B cell (primary cell): ENCODE data around the gene NPC2. TPM values are rescaled to one million over a fixed set of nuclear protein-coding genes. Genes with fewer than 3 reads are reported as not detected.

Experiments
- ATAC-seq: fragments of 200-7000 bp; cut with Tn5 transposase; one replicate; pipeline ENCODE4 v1.10.0; 2021; ENCODE audit warnings: low read depth, mild to moderate bottlenecking, moderate number of reproducible peaks, moderate library complexity
- CTCF ChIA-PET: fragments of 350-600 bp; sonication (Branson Sonifier 250); formaldehyde crosslinking; loops from one replicate; lab custom pipeline; 2021; ENCODE audit warnings: antibody characterized with exemption, inconsistent platforms; lab: Charles Lee
- POLR2A ChIA-PET: fragments of 350-600 bp; sonication (Branson Sonifier 250); formaldehyde crosslinking; loops from one replicate; lab custom pipeline; 2021; ENCODE audit warnings: antibody characterized with exemption; lab: Charles Lee
- DNase-seq: peaks from one replicate; pipeline ENCODE4 v3.0.0; 2013
- H2AFZ ChIP-seq: 2 replicates; pipeline ENCODE4 v1.6.1; 2012; ENCODE audit warnings: mild to moderate bottlenecking, low read depth, low read length; ENCODE audit not compliant: insufficient read depth, poor library complexity, severe bottlenecking
- H3K27ac ChIP-seq, 2 donors: 1 replicate in 1 of 2; 2 replicates in 1 of 2; pipeline ENCODE4 v1.5.1; 2012 to 2013; ENCODE audit warnings: low read length in 2 of 2, mild to moderate bottlenecking in 2 of 2, moderate library complexity in 1 of 2
- H3K27me3 ChIP-seq, 4 experiments: fragments of 200-600 bp in 1 of 4; sonication (generic) in 1 of 4; replicated peaks in 1 of 4; 1 replicate in 2 of 4; 2 replicates in 2 of 4; pipeline versions ENCODE4 v1.6.1 to v1.7.0; 2013 to 2016; ENCODE audit warnings: low read length in 3 of 4, mild to moderate bottlenecking in 2 of 4, mixed read lengths in 1 of 4, moderate library complexity in 1 of 4; ENCODE audit not compliant: insufficient read depth in 4 of 4, control insufficient read depth in 3 of 4; ENCODE audit errors: control extremely low read depth in 1 of 4
- H3K36me3 ChIP-seq, 2 experiments: replicated peaks in 1 of 2; 1 replicate in 1 of 2; 2 replicates in 1 of 2; pipeline versions ENCODE4 v1.6.1 to v1.7.1; 2013; ENCODE audit warnings: low read length in 1 of 2; ENCODE audit not compliant: insufficient read depth in 2 of 2, control insufficient read depth in 1 of 2; ENCODE audit errors: control extremely low read depth in 1 of 2, extremely low read depth in 1 of 2
- H3K4me1 ChIP-seq, 2 donors: fragments of 200-600 bp in 1 of 2; sonication (generic) in 1 of 2; 1 replicate in 1 of 2; 2 replicates in 1 of 2; pipeline versions ENCODE4 v1.5.1 to v1.6.1; 2013 to 2017; ENCODE audit warnings: low read length in 2 of 2; ENCODE audit not compliant: control insufficient read depth in 2 of 2, insufficient read depth in 2 of 2
- H3K4me2 ChIP-seq: replicated peaks from 2 replicates; pipeline ENCODE3; 2012; ENCODE audit warnings: mild to moderate bottlenecking, low read depth, low read length; ENCODE audit not compliant: poor library complexity, severe bottlenecking
- H3K4me3 ChIP-seq, 5 experiments: fragments of 200-600 bp in 1 of 5; sonication (generic) in 1 of 5; 1 replicate in 3 of 5; 2 replicates in 2 of 5; pipeline versions ENCODE4 v1.5.1 to v1.7.0; 2011 to 2016; ENCODE audit warnings: low read length in 4 of 5, mild to moderate bottlenecking in 4 of 5, low read depth in 2 of 5, control low read depth in 1 of 5, moderate library complexity in 1 of 5; ENCODE audit not compliant: insufficient read depth in 1 of 5; ENCODE audit errors: control extremely low read depth in 1 of 5, extremely low read depth in 1 of 5
- H3K79me2 ChIP-seq: fragments of 200-600 bp; sonication (generic); one replicate; pipeline ENCODE4 v1.6.0; 2016; ENCODE audit warnings: low read length; ENCODE audit not compliant: control insufficient read depth, insufficient read depth
- H3K9ac ChIP-seq: fragments of 200-600 bp; sonication (generic); 2 replicates; pipeline ENCODE4 v1.6.1; 2017; ENCODE audit warnings: mild to moderate bottlenecking, low read length, moderate library complexity
- H3K9me3 ChIP-seq, 3 donors: one replicate each; pipeline versions ENCODE4 v1.6.1 to v1.7.1; 2013; ENCODE audit warnings: low read length in 2 of 3; ENCODE audit not compliant: control insufficient read depth in 2 of 3, insufficient read depth in 1 of 3; ENCODE audit errors: control extremely low read depth in 1 of 3
- H4K20me1 ChIP-seq: 2 replicates; pipeline ENCODE4 v1.6.0; 2012; ENCODE audit warnings: mild to moderate bottlenecking, low read length; ENCODE audit not compliant: insufficient read depth, control insufficient read depth, poor library complexity, severe bottlenecking
- H3K27ac Mint-ChIP-seq: one replicate; pipeline ENCODE4 v1.8.0; 2021; ENCODE audit warnings: mixed read lengths
- H3K27me3 Mint-ChIP-seq: one replicate; pipeline ENCODE4 v1.8.0; 2021; ENCODE audit warnings: mixed read lengths
- H3K4me1 Mint-ChIP-seq: one replicate; pipeline ENCODE4 v1.8.0; 2021; ENCODE audit warnings: mixed read lengths
- H3K4me3 Mint-ChIP-seq: one replicate; pipeline ENCODE4 v1.8.0; 2021; ENCODE audit warnings: mixed read lengths
- H3K9me3 Mint-ChIP-seq: one replicate; pipeline ENCODE4 v1.8.0; 2022; ENCODE audit warnings: mixed read lengths; ENCODE audit not compliant: insufficient read depth
- EZH2 ChIP-seq: IDR thresholded peaks from 2 replicates; pipeline ENCODE4 v1.6.1; 2012; ENCODE audit warnings: borderline replicate concordance, low read depth, mild to moderate bottlenecking, moderate library complexity, low read length; ENCODE audit not compliant: insufficient read depth, poor library complexity, severe bottlenecking
- WGBS: methylation state at CpG from one replicate; pipeline ENCODE4 v1.1.5; 2013; ENCODE audit warnings: missing lambda C conversion rate; ENCODE audit not compliant: insufficient coverage; 5-methylcytosine and 5-hydroxymethylcytosine counted together
- intact Hi-C: fragments of 100-400 bp; cut with micrococcal nuclease; formaldehyde crosslinking; loops from one replicate; pipeline ENCODE4 v1.10.0; 2022
- polyA plus RNA-seq: library from polyadenylated mRNA; depleted of rRNA; stranded (reverse); fragments of >200 nt; gene quantifications from 2 replicates; pipeline ENCODE4 v1.2.3, GENCODE V29; 2012
- total RNA-seq, 2 donors: library from RNA; stranded (reverse); fragments of 120-200 nt in 1 of 2; gene quantifications; 1 replicate in 1 of 2; 2 replicates in 1 of 2; pipeline versions ENCODE4 v1.2.3 to v1.2.4, GENCODE V29; 2013 to 2022
- TF ChIP-seq, protein P1 (sequence below): fragments of 200-600 bp; IDR thresholded peaks from one replicate; pipeline ENCODE4 v1.8.0; 2022; ENCODE audit warnings: antibody characterized with exemption, mild to moderate bottlenecking

NPC2 gene
- total and polyA plus RNA-seq, 2 donors (not counting 1 experiment from before 2014, with no cell fraction given), result 93.8 to 154 TPM

GRCh38 chr14:74526854-74527585 lies 33.9 kb upstream of the NPC2 start:
- Histone ChIP-seq H3K79me2 (no peaks in the 10 kb centered on the region), H2AFZ (no peak overlapping the region), H3K9ac (no peak overlapping the region), H4K20me1 (no peaks in the 10 kb centered on the region), H3K27ac (no peak overlapping the region), H3K4me1 (peaks cover 7 to 10% of the 10 kb centered on the region in 2 donors), H3K36me3 (no peaks in the 10 kb centered on the region), H3K27me3 (no peaks in the 10 kb centered on the region), H3K9me3 (no peaks in the 10 kb centered on the region), H3K4me3 (no peak overlapping the region), H3K4me2 (no peak overlapping the region)
- 67% methylated on average over 10 of the region's 10 CpGs for WGBS
- Mint-ChIP-seq H3K4me1 (peaks cover 15% of the 10 kb centered on the region), H3K27me3 (peaks cover 12% of the 10 kb centered on the region), H3K27ac (no peak overlapping the region), H3K4me3 (no peak overlapping the region), H3K9me3 (no peaks in the 10 kb centered on the region)
- ChIA-PET CTCF (no interaction called here), POLR2A (no interaction called here)
- TF ChIP-seq, protein P1, sequence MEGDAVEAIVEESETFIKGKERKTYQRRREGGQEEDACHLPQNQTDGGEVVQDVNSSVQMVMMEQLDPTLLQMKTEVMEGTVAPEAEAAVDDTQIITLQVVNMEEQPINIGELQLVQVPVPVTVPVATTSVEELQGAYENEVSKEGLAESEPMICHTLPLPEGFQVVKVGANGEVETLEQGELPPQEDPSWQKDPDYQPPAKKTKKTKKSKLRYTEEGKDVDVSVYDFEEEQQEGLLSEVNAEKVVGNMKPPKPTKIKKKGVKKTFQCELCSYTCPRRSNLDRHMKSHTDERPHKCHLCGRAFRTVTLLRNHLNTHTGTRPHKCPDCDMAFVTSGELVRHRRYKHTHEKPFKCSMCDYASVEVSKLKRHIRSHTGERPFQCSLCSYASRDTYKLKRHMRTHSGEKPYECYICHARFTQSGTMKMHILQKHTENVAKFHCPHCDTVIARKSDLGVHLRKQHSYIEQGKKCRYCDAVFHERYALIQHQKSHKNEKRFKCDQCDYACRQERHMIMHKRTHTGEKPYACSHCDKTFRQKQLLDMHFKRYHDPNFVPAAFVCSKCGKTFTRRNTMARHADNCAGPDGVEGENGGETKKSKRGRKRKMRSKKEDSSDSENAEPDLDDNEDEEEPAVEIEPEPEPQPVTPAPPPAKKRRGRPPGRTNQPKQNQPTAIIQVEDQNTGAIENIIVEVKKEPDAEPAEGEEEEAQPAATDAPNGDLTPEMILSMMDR, result no peak
- no peak for TF ChIP-seq EZH2
- DNase-seq, result no peak
- no peak for ATAC-seq
- intact Hi-C loops, result no loop called here

- no peak overlapping the region for H3K4me3 ChIP-seq
- Mint-ChIP-seq H3K4me1 (peaks cover 15% of the 10 kb centered on the region), H3K27me3 (peaks cover 19% of the 10 kb centered on the region), H3K4me3 (no peak overlapping the region), H3K27ac (no peak overlapping the region), H3K9me3 (no peaks in the 10 kb centered on the region)
- no peak overlapping the region for H3K4me2 ChIP-seq
- ATAC-seq, result no peak
- TF ChIP-seq, protein P1, result no peak
- TF ChIP-seq EZH2, result no peak
- ChIA-PET POLR2A (no interaction called here), CTCF (interaction anchor here (1.3 kb wide), 1 partner anchor 10 kb away, joined by 3 read pairs; no protein-coding TSS in a partner anchor)
- DNase-seq, result no peak
- H3K79me2 ChIP-seq, result no peaks in the 10 kb centered on the region
- H3K36me3 ChIP-seq, result no peaks in the 10 kb centered on the region
- intact Hi-C loops, result no loop called here
- H3K9ac ChIP-seq, result no peak overlapping the region
- no peaks in the 10 kb centered on the region for H4K20me1 ChIP-seq
- no peak overlapping the region for H3K27ac ChIP-seq
- no peaks in the 10 kb centered on the region for H3K9me3 ChIP-seq
- peak overlapping the region; percentile 38 for H2AFZ ChIP-seq
- H3K4me1 ChIP-seq, result peaks cover 7 to 10% of the 10 kb centered on the region in 2 donors
- 12% methylated on average over 4 of the region's 4 CpGs for WGBS
- H3K27me3 ChIP-seq, result no peaks in the 10 kb centered on the region
These were observed 32.3 kb upstream of the NPC2 start for GRCh38 chr14:74525361-74525851.
